Endothelial cell of umbilical vein (primary cell): ENCODE measurements around the gene CYP27C1. TPM values are rescaled to one million over a fixed set of nuclear protein-coding genes. Genes with fewer than 3 reads are reported as not detected.

Experiments
- BruUV-seq: library from RNA; stranded (reverse); fragments of 400-500 nt; replicated peaks from 2 replicates; lab custom pipeline; 2021; lab: Mats Ljungman, UMichigan
- CTCF ChIA-PET: fragments of 300-600, 350-600 bp; sonication (Branson Sonifier 250); formaldehyde crosslinking; loops from one replicate; lab custom pipeline; 2021; ENCODE audit warnings: antibody characterized with exemption, inconsistent platforms; lab: Charles Lee
- POLR2A ChIA-PET: fragments of 300-600, 350-600 bp; sonication (Branson Sonifier 250); formaldehyde crosslinking; loops from one replicate; lab custom pipeline; 2021; ENCODE audit warnings: antibody characterized with exemption, inconsistent platforms; lab: Charles Lee
- DNase-seq: peaks from one replicate; pipeline ENCODE4 v3.0.0-alpha.2; 2011; ENCODE audit warnings: low read depth, low spot score
- FAIRE-seq: peaks from 2 replicates; lab custom pipeline; 2011; peaks lifted over from hg19 to GRCh38; lab: Jason Lieb, UNC
- H2AFZ ChIP-seq: 2 replicates; pipeline ENCODE4 v1.6.0; 2012; ENCODE audit warnings: low read depth, low read length, control low read depth, inconsistent platforms
- H3K27ac ChIP-seq: 2 replicates; pipeline ENCODE4 v1.5.1; 2011; ENCODE audit warnings: low read depth, mild to moderate bottlenecking, control low read depth, low read length, moderate library complexity; ENCODE audit not compliant: insufficient read depth
- H3K27me3 ChIP-seq, 2 experiments: 2 replicates each; pipeline versions ENCODE4 v1.6.0 to v1.6.1; 2011; ENCODE audit warnings: low read length in 2 of 2, mixed read lengths in 1 of 2; ENCODE audit not compliant: control insufficient read depth in 2 of 2, insufficient read depth in 2 of 2
- H3K36me3 ChIP-seq, 2 experiments: 2 replicates in 1 of 2; 3 replicates in 1 of 2; pipeline ENCODE4 v1.5.1; 2011; ENCODE audit warnings: low read length in 2 of 2, mild to moderate bottlenecking in 1 of 2, moderate library complexity in 1 of 2; ENCODE audit not compliant: control insufficient read depth in 2 of 2, insufficient read depth in 2 of 2; ENCODE audit errors: extremely low read depth in 1 of 2
- H3K4me1 ChIP-seq: 3 replicates; pipeline ENCODE4 v1.5.1; 2011; ENCODE audit warnings: mild to moderate bottlenecking, low read length; ENCODE audit not compliant: control insufficient read depth, insufficient read depth; ENCODE audit errors: extremely low read depth
- H3K4me2 ChIP-seq: 2 replicates; pipeline ENCODE4 v1.6.1; 2011; ENCODE audit warnings: low read length, control low read depth, mixed read lengths; ENCODE audit not compliant: insufficient read depth
- H3K4me3 ChIP-seq, 3 experiments: fragments of 200-600 bp in 1 of 3; sonication (generic), shearing (Covaris generic) in 1 of 3; replicated peaks in 1 of 3; 2 replicates each; pipeline ENCODE4 v1.5.1; 2011 to 2016; ENCODE audit warnings: control low read depth in 3 of 3, low read length in 3 of 3, mild to moderate bottlenecking in 2 of 3, inconsistent platforms in 1 of 3, low read depth in 1 of 3, moderate library complexity in 1 of 3; ENCODE audit not compliant: insufficient read depth in 1 of 3
- H3K79me2 ChIP-seq: 2 replicates; pipeline ENCODE4 v1.6.0; 2012; ENCODE audit warnings: low read length, inconsistent platforms; ENCODE audit not compliant: control insufficient read depth, insufficient read depth
- H3K9ac ChIP-seq: replicated peaks from 2 replicates; pipeline ENCODE3; 2011; ENCODE audit warnings: low read length, control low read depth; ENCODE audit not compliant: insufficient read depth; ENCODE audit errors: extremely low read depth
- H3K9me1 ChIP-seq: replicated peaks from 3 replicates; pipeline ENCODE4 v1.6.0; 2011; ENCODE audit warnings: mild to moderate bottlenecking, low read length; ENCODE audit not compliant: control insufficient read depth, insufficient read depth; ENCODE audit errors: extremely low read depth
- H3K9me3 ChIP-seq: replicated peaks from 2 replicates; pipeline ENCODE4 v1.5.1; 2012; ENCODE audit warnings: low read length, inconsistent platforms; ENCODE audit not compliant: control insufficient read depth, insufficient read depth
- H4K20me1 ChIP-seq: replicated peaks from 2 replicates; pipeline ENCODE3; 2011; ENCODE audit warnings: mild to moderate bottlenecking, low read length; ENCODE audit not compliant: control insufficient read depth, insufficient read depth; ENCODE audit errors: extremely low read depth
- CTCF ChIP-seq, 2 donors: IDR thresholded peaks; 1 replicate in 1 of 2; 2 replicates in 1 of 2; pipeline ENCODE4 v1.5.1; 2011; ENCODE audit warnings: low read length in 2 of 2, mild to moderate bottlenecking in 2 of 2, moderate library complexity in 2 of 2, control low read depth in 1 of 2, inconsistent platforms in 1 of 2, low read depth in 1 of 2; ENCODE audit not compliant: insufficient read depth in 1 of 2; ENCODE audit errors: extremely low read depth in 1 of 2
- EZH2 ChIP-seq: IDR thresholded peaks from 2 replicates; pipeline ENCODE4 v1.6.1; 2012; ENCODE audit warnings: borderline replicate concordance, low read depth, mild to moderate bottlenecking, moderate library complexity, low read length, inconsistent platforms; ENCODE audit not compliant: severe bottlenecking
- FOS ChIP-seq: IDR thresholded peaks from 2 replicates; pipeline ENCODE4 v1.6.1; 2011; ENCODE audit warnings: mild to moderate bottlenecking, low read length, moderate library complexity, borderline replicate concordance; ENCODE audit not compliant: insufficient read depth
- JUN ChIP-seq: IDR thresholded peaks from 2 replicates; pipeline ENCODE4 v1.6.1; 2011; ENCODE audit warnings: borderline replicate concordance, low read depth; ENCODE audit not compliant: insufficient read length, insufficient read depth
- POLR2A ChIP-seq: IDR thresholded peaks from 2 replicates; pipeline ENCODE4 v1.6.1; 2012; ENCODE audit warnings: low read depth, mild to moderate bottlenecking, control low read depth, low read length
- POLR2AphosphoS5 ChIP-seq: IDR thresholded peaks from 2 replicates; pipeline ENCODE4 v1.6.1; 2012; ENCODE audit warnings: low read depth, mild to moderate bottlenecking, control low read depth, low read length, moderate library complexity; ENCODE audit not compliant: insufficient read depth
- dilution Hi-C: fragments of 300-500 bp; cut with MboI; formaldehyde crosslinking; loops from one replicate; pipeline ENCODE4 v1.15.0; 2019; ENCODE audit warnings: low sequenced_read_pairs; ENCODE audit not compliant: extremely low pct_ligation_motif_present
- intact Hi-C: fragments of 100-400 bp; cut with micrococcal nuclease; formaldehyde crosslinking; loops from one replicate; pipeline ENCODE4 v1.10.0; 2022
- polyA plus RNA-seq, 4 experiments: library from polyadenylated mRNA; depleted of rRNA in 3 of 4; stranded (reverse) in 3 of 4; unstranded in 1 of 4; fragments of >200 nt; gene quantifications; 2 replicates each; pipeline versions ENCODE4 v1.2.1 to v1.2.3, GENCODE V29; 2011 to 2012; ENCODE audit warnings: missing spikeins in 1 of 4
- total RNA-seq: library from RNA; stranded (reverse); gene quantifications from 2 replicates; pipeline ENCODE4 v1.2.3, GENCODE V29; 2021

CYP27C1 gene
- total and polyA plus RNA-seq, 2 donors (not counting 3 experiments of a cell fraction or from before 2014, with no cell fraction given), result not detected

DNA sequence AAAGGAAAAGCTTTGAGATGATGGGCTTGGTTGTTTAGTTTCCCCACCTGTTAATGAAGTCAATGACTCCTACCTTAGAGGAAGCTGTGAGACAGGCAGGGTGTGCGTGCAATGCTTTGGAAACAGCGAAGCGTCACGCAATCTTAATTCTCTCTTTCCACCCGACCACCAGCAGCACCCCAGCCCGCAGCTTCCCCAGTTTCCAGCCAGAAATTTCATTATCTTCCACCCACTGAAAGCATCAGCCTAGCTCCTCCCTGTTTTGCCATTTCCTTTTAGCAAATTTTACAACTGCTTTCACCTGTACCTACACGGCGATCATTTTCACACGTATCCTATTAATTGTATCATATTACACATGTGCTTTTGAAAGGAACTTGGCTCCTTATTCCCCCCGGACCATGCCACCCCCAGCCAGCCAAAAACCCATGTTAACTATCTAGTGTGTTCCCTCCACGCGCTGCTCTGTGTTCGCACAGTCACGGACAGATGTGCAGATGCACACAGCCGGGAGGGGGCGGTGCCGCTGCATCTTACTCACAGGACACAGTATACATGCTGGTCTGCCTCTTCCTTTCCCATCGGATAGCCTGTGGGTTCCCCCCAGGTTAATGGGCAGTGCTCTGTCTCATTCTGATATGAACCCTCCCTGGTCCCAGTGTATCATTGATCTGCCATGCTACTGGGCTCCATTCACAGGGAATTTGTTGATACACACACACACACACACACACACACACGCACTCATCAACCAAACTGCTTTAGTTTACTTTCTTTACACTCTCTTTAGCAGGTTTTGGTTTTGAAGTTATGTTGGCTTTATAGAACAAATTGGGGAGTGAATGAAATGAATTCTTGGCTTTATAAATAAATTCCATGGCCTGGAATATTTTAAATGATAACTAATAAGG, 22.4 kb downstream of the CYP27C1 start:
- H2AFZ ChIP-seq, result no peak overlapping the region
- TF ChIP-seq CTCF (IDR thresholded peaks at IDR 0.05; ENCODE audit: extremely low read depth in 1 of 2, insufficient read depth in 1 of 2, low read depth in 1 of 2, low read length in 2 of 2), result peak; percentile 47 to 55
- no peak for TF ChIP-seq POLR2AphosphoS5
- H3K27me3 ChIP-seq, result peaks cover 2 to 4% of the 10 kb centered on the region in 2 experiments
- no peak overlapping the region for H3K4me3 ChIP-seq
- ChIA-PET POLR2A (no interaction called here), CTCF (interaction anchor here (0.6 to 1.6 kb wide), 13 partner anchors 13 to 453 kb away, joined by 3 to 30 read pairs (median 4); partner anchors contain the start of genes BIN1 and ERCC3)
- no peaks in the 10 kb centered on the region for H3K79me2 ChIP-seq
- intact Hi-C loops (loop anchor here (1.0 kb wide), 1 partner anchor 282 kb away; no protein-coding TSS in a partner anchor), dilution Hi-C loops (no loop called here)
- H3K4me2 ChIP-seq, result no peak overlapping the region
- H3K4me1 ChIP-seq, result no peaks in the 10 kb centered on the region
- H3K9me3 ChIP-seq, result no peaks in the 10 kb centered on the region
- H3K9me1 ChIP-seq, result no peaks in the 10 kb centered on the region
- H3K36me3 ChIP-seq, result no peaks in the 10 kb centered on the region
- peak; percentile 39 for DNase-seq
- no TSS peak for BruUV-seq
- H3K9ac ChIP-seq, result no peak overlapping the region
- no peaks in the 10 kb centered on the region for H4K20me1 ChIP-seq
- peak; percentile 33 for FAIRE-seq
- no peak overlapping the region for H3K27ac ChIP-seq

DNA sequence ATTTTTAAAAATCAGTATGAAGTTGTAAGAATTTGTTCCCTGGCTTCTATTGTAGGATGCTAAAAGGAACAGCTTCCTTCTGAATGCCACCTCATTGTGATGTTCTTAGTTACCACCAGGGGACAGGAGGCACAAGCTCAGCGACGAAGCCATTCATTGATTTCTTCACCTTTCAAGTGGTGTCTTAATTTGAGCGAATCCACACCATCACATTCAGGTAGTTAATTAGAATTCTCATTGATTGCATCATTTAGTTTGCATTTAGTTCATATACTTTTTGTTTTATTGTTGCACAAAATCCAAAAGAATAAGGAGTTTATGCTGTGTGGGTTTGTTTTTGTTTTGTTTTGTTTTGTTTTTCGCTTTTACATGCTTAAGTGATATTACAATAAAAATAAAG, 23.1 kb downstream of the CYP27C1 start:
- ChIA-PET CTCF (interaction anchor here (0.6 to 1.6 kb wide), 14 partner anchors 13 to 453 kb away, joined by 3 to 30 read pairs (median 4); partner anchors contain the start of genes BIN1 and ERCC3), POLR2A (no interaction called here)
- TF ChIP-seq JUN (no peak), POLR2AphosphoS5 (no peak), EZH2 (no peak), FOS (no peak), POLR2A (no peak), CTCF (IDR thresholded peaks at IDR 0.05; ENCODE audit: extremely low read depth in 1 of 2, insufficient read depth in 1 of 2, low read depth in 1 of 2, low read length in 2 of 2) (peak; percentile 15 to 25)
- no peak overlapping the region for H3K4me2 ChIP-seq
- BruUV-seq, result no TSS peak
- H3K9ac ChIP-seq, result no peak overlapping the region
- H3K36me3 ChIP-seq, result no peaks in the 10 kb centered on the region
- H2AFZ ChIP-seq, result no peak overlapping the region
- DNase-seq (no peak), FAIRE-seq (peak; percentile 31)
- peaks cover 2 to 4% of the 10 kb centered on the region in 2 experiments for H3K27me3 ChIP-seq
- no peaks in the 10 kb centered on the region for H3K79me2 ChIP-seq
- H3K4me3 ChIP-seq, result no peak overlapping the region
- no peaks in the 10 kb centered on the region for H3K9me1 ChIP-seq
- dilution Hi-C loops (no loop called here), intact Hi-C loops (loop anchor here (1.0 kb wide), 1 partner anchor 282 kb away; no protein-coding TSS in a partner anchor)
- no peaks in the 10 kb centered on the region for H4K20me1 ChIP-seq
- H3K4me1 ChIP-seq, result no peaks in the 10 kb centered on the region
- H3K27ac ChIP-seq, result no peak overlapping the region
- no peaks in the 10 kb centered on the region for H3K9me3 ChIP-seq
